H9 (cell line): ENCODE data around the gene VWF. TPM values are rescaled to one million over a fixed set of nuclear protein-coding genes. Genes with fewer than 3 reads are reported as not detected.

Source experiments
- DNase-seq: peaks from one replicate; pipeline ENCODE4 v3.0.0-alpha.2; 2017
- H2AFZ ChIP-seq: one replicate; pipeline ENCODE4 v1.6.1; 2013; ENCODE audit warnings: mild to moderate bottlenecking, low read length, control low read depth, moderate library complexity
- H2AK5ac ChIP-seq: 2 replicates; pipeline ENCODE4 v1.6.1; 2013; ENCODE audit warnings: low read length, control low read depth, mixed read lengths; ENCODE audit not compliant: insufficient read length
- H2BK120ac ChIP-seq: one replicate; pipeline ENCODE4 v1.6.1; 2013; ENCODE audit warnings: low read depth, mild to moderate bottlenecking, low read length, control low read depth, inconsistent platforms; ENCODE audit not compliant: poor library complexity, severe bottlenecking
- H2BK12ac ChIP-seq: 2 replicates; pipeline ENCODE4 v1.6.1; 2013; ENCODE audit warnings: low read length, control low read depth, mixed read lengths, low read depth; ENCODE audit not compliant: insufficient read length
- H2BK15ac ChIP-seq: 2 replicates; pipeline ENCODE4 v1.6.1; 2013; ENCODE audit warnings: low read depth, low read length, control low read depth
- H2BK20ac ChIP-seq: one replicate; pipeline ENCODE4 v1.6.1; 2013; ENCODE audit warnings: low read depth, mild to moderate bottlenecking, low read length, control low read depth, inconsistent platforms; ENCODE audit not compliant: poor library complexity, severe bottlenecking
- H2BK5ac ChIP-seq: 2 replicates; pipeline ENCODE4 v1.6.1; 2013; ENCODE audit warnings: low read length, control low read depth, mixed read lengths; ENCODE audit not compliant: insufficient read length
- H3K14ac ChIP-seq: 2 replicates; pipeline ENCODE4 v1.6.1; 2013; ENCODE audit warnings: low read length, control low read depth; ENCODE audit not compliant: insufficient read depth
- H3K18ac ChIP-seq: 2 replicates; pipeline ENCODE4 v1.6.1; 2013; ENCODE audit warnings: low read depth, mild to moderate bottlenecking, mixed read lengths, low read length, control low read depth; ENCODE audit not compliant: insufficient read length
- H3K23ac ChIP-seq: 2 replicates; pipeline ENCODE4 v1.6.1; 2013; ENCODE audit warnings: low read length, control low read depth, mixed read lengths, low read depth; ENCODE audit not compliant: insufficient read length
- H3K23me2 ChIP-seq: 2 replicates; pipeline ENCODE4 v1.6.1; 2013; ENCODE audit warnings: low read depth, mild to moderate bottlenecking, mixed read lengths, low read length, control low read depth; ENCODE audit not compliant: insufficient read length, poor library complexity, severe bottlenecking
- H3K27ac ChIP-seq: 2 replicates; pipeline ENCODE4 v1.5.1; 2013; ENCODE audit warnings: low read length, control low read depth, mixed read lengths, low read depth; ENCODE audit not compliant: insufficient read length
- H3K27me3 ChIP-seq: 2 replicates; pipeline ENCODE4 v1.6.1; 2013; ENCODE audit warnings: low read length, control low read depth, inconsistent platforms; ENCODE audit not compliant: insufficient read depth
- H3K4ac ChIP-seq: 2 replicates; pipeline ENCODE4 v1.6.1; 2013; ENCODE audit warnings: low read depth, mild to moderate bottlenecking, control low read depth, inconsistent platforms, low read length, moderate library complexity
- H3K4me1 ChIP-seq: 2 replicates; pipeline ENCODE4 v1.6.1; 2013; ENCODE audit warnings: low read length, control low read depth, inconsistent platforms; ENCODE audit not compliant: insufficient read depth
- H3K4me2 ChIP-seq: 2 replicates; pipeline ENCODE4 v1.6.1; 2013; ENCODE audit warnings: low read length, control low read depth, mixed read lengths; ENCODE audit not compliant: insufficient read length, insufficient read depth
- H3K56ac ChIP-seq: 2 replicates; pipeline ENCODE4 v1.6.1; 2013; ENCODE audit warnings: low read depth, mild to moderate bottlenecking, mixed read lengths, low read length, control low read depth; ENCODE audit not compliant: insufficient read length
- H3K79me1 ChIP-seq: 2 replicates; pipeline ENCODE4 v1.6.1; 2013; ENCODE audit warnings: low read depth, mild to moderate bottlenecking, moderate library complexity, low read length, control low read depth, inconsistent platforms; ENCODE audit not compliant: insufficient read depth, poor library complexity, severe bottlenecking
- H3K79me2 ChIP-seq: 2 replicates; pipeline ENCODE4 v1.6.1; 2013; ENCODE audit warnings: low read length, control low read depth, inconsistent platforms; ENCODE audit not compliant: insufficient read depth
- H3K9ac ChIP-seq: 2 replicates; pipeline ENCODE4 v1.6.1; 2013; ENCODE audit warnings: low read length, control low read depth, mixed read lengths; ENCODE audit not compliant: insufficient read length; ENCODE audit errors: extremely low read depth
- H3K9me3 ChIP-seq: one replicate; pipeline ENCODE4 v1.6.1; 2013; ENCODE audit warnings: low read depth, low read length, inconsistent platforms; ENCODE audit not compliant: control insufficient read depth
- H3T11ph ChIP-seq: one replicate; pipeline ENCODE4 v1.6.1; 2013; ENCODE audit warnings: mild to moderate bottlenecking, low read length, control low read depth, inconsistent platforms
- H4K20me1 ChIP-seq: one replicate; pipeline ENCODE4 v1.6.1; 2013; ENCODE audit not compliant: control insufficient read depth, insufficient read length, insufficient read depth
- H4K5ac ChIP-seq: 2 replicates; pipeline ENCODE4 v1.6.1; 2013; ENCODE audit warnings: low read depth, mild to moderate bottlenecking, mixed read lengths, low read length, control low read depth; ENCODE audit not compliant: insufficient read length
- H4K8ac ChIP-seq: replicated peaks from 2 replicates; pipeline ENCODE4 v1.6.1; 2013; ENCODE audit warnings: low read length, control low read depth, mixed read lengths, low read depth; ENCODE audit not compliant: insufficient read length
- H4K91ac ChIP-seq: 2 replicates; pipeline ENCODE4 v1.6.1; 2013; ENCODE audit warnings: low read depth, mild to moderate bottlenecking, moderate library complexity, mixed read lengths, low read length, control low read depth; ENCODE audit not compliant: insufficient read length
- H3K27ac Mint-ChIP-seq, 3 experiments: 2 replicates in 2 of 3; 3 replicates in 1 of 3; pipeline ENCODE4 v1.8.0; 2020 to 2021; ENCODE audit warnings: mixed read lengths in 3 of 3, mild to moderate bottlenecking in 1 of 3, moderate library complexity in 1 of 3
- H3K27me3 Mint-ChIP-seq: 2 replicates; pipeline ENCODE4 v1.8.0; 2021; ENCODE audit warnings: low read depth, mild to moderate bottlenecking, moderate library complexity, mixed read lengths
- H3K36me3 Mint-ChIP-seq, 3 experiments: 2 replicates in 2 of 3; 3 replicates in 1 of 3; pipeline ENCODE4 v1.8.0; 2020 to 2021; ENCODE audit warnings: low read depth in 3 of 3, mixed read lengths in 3 of 3; ENCODE audit not compliant: insufficient read depth in 1 of 3
- H3K4me1 Mint-ChIP-seq, 2 experiments: 2 replicates each; pipeline ENCODE4 v1.8.0; 2020; ENCODE audit warnings: mixed read lengths in 2 of 2
- H3K4me3 Mint-ChIP-seq, 2 experiments: 2 replicates in 1 of 2; 3 replicates in 1 of 2; pipeline ENCODE4 v1.8.0; 2020 to 2021; ENCODE audit warnings: mild to moderate bottlenecking in 2 of 2, mixed read lengths in 2 of 2, moderate library complexity in 1 of 2
- H3K9me3 Mint-ChIP-seq, 2 experiments: 2 replicates in 1 of 2; 3 replicates in 1 of 2; pipeline ENCODE4 v1.8.0; 2020; ENCODE audit warnings: mild to moderate bottlenecking in 2 of 2, mixed read lengths in 2 of 2, moderate library complexity in 1 of 2
- WGBS: extraction: QIAGEN DNeasy Blood & Tissue Kit; methylation state at CpG from one replicate; pipeline ENCODE4 v1.1.7; 2013; ENCODE audit warnings: missing lambda C conversion rate, low lambda C conversion rate, mixed read lengths; ENCODE audit not compliant: insufficient read length; ENCODE audit errors: extremely low coverage; 5-methylcytosine and 5-hydroxymethylcytosine counted together
- total RNA-seq: library from RNA; stranded (reverse); gene quantifications from 2 replicates; pipeline ENCODE4 v1.2.1, GENCODE V29; 2021
- TF ChIP-seq, protein P1 (sequence below): fragments of 200-600 bp; sonication (generic); conservative IDR thresholded peaks from 3 replicates; pipeline ENCODE4 v1.8.0; 2021; ENCODE audit warnings: antibody characterized with exemption, mild to moderate bottlenecking

Gene VWF
- total RNA-seq, 1 experiment from 2014 or later = 0.17 TPM

DNA sequence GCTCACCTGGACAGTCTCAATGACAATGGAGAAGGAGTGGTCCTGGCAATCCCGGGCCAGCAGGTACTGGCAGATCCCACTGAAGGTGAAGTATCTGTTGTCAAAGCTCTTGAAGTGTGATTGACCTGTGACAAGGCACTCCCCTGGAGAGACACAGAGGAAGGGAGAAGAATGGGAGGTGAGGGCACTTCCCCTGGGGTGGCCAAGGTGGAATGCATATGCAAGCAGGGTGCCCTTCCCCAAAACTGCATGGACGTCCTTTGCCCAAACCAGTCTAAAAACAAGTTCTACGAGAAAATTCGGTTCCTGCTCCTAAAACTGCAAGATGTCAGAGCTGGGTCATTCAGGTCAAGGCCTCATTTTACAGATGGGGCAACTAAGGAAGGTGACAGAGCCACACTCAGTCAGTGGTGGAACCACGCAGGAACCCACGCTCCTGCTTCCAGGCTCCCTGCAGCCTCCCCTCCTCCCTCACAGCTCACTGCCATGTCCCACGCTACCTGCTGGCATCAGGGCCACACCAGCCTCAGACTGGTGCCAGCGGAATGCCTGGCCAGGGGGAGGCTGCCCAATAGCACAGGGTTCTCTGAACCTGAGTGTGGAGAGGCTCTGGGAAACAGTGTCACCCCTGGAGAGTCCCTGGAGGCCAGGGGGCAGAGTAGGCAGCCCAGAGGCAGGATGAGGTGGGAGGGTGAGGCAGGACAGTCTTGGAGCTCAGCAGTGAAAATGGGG, 59.2 kb downstream of the VWF start:
- H3K4me3 Mint-ChIP-seq = no peak overlapping the region

More for the DNA sequence above, 59.2 kb downstream of the VWF start:
- H4K20me1 ChIP-seq = no peaks in the 10 kb centered on the region
- no peak overlapping the region for H2BK15ac ChIP-seq
- H3K79me2 ChIP-seq = no peaks in the 10 kb centered on the region
- no peaks in the 10 kb centered on the region for H3K9me3 Mint-ChIP-seq
- H3K4me2 ChIP-seq = no peak overlapping the region
- no peak overlapping the region for H2AK5ac ChIP-seq
- H3K18ac ChIP-seq = no peak overlapping the region
- H3K4me1 Mint-ChIP-seq = peaks cover 12 to 16% of the 10 kb centered on the region in 2 experiments
- no peak overlapping the region for H3K27ac ChIP-seq
- no peaks in the 10 kb centered on the region for H3K79me1 ChIP-seq
- H3K9me3 ChIP-seq = no peaks in the 10 kb centered on the region
- no CpG with 5 or more reads among the region's 8 CpGs for WGBS
- H3K4me1 ChIP-seq = no peaks in the 10 kb centered on the region
- H3K23me2 ChIP-seq = no peaks in the 10 kb centered on the region
- H3K4ac ChIP-seq = no peak overlapping the region
- no peak overlapping the region for H2BK120ac ChIP-seq
- no peak overlapping the region for H3K56ac ChIP-seq
- H3K14ac ChIP-seq = no peak overlapping the region; the same call in 1 of the 2 replicates
- no peak overlapping the region for H3K23ac ChIP-seq
- H3T11ph ChIP-seq = no peak overlapping the region
- no peaks in the 10 kb centered on the region; a peak in 1 of 7 replicates for H3K36me3 Mint-ChIP-seq
- TF ChIP-seq, protein P1, sequence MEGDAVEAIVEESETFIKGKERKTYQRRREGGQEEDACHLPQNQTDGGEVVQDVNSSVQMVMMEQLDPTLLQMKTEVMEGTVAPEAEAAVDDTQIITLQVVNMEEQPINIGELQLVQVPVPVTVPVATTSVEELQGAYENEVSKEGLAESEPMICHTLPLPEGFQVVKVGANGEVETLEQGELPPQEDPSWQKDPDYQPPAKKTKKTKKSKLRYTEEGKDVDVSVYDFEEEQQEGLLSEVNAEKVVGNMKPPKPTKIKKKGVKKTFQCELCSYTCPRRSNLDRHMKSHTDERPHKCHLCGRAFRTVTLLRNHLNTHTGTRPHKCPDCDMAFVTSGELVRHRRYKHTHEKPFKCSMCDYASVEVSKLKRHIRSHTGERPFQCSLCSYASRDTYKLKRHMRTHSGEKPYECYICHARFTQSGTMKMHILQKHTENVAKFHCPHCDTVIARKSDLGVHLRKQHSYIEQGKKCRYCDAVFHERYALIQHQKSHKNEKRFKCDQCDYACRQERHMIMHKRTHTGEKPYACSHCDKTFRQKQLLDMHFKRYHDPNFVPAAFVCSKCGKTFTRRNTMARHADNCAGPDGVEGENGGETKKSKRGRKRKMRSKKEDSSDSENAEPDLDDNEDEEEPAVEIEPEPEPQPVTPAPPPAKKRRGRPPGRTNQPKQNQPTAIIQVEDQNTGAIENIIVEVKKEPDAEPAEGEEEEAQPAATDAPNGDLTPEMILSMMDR = no peak
- no peak overlapping the region for H2BK12ac ChIP-seq
- H2AFZ ChIP-seq = no peak overlapping the region
- H4K8ac ChIP-seq = no peak overlapping the region
- peak overlapping the region in 1 of 3 experiments; percentile 73; a peak in 1 of 7 replicates for H3K27ac Mint-ChIP-seq
- H3K27me3 ChIP-seq = no peaks in the 10 kb centered on the region
- no peak overlapping the region for H2BK5ac ChIP-seq
- no peak overlapping the region for H4K5ac ChIP-seq
- H2BK20ac ChIP-seq = no peak overlapping the region
- no peak overlapping the region for H3K9ac ChIP-seq
- DNase-seq = no peak
- no peak overlapping the region for H4K91ac ChIP-seq
- H3K27me3 Mint-ChIP-seq = peaks cover 2% of the 10 kb centered on the region; the same call in 1 of the 2 replicates
